B cell (primary cell): ENCODE data around the gene ANTKMT. TPM values are rescaled to one million over a fixed set of nuclear protein-coding genes. Genes with fewer than 3 reads are reported as not detected.
"Not testable (repeated sequence)": the region's sequence is repeated elsewhere in the genome, so short reads cannot be mapped to it uniquely, and the experiment has no call there.

ENCODE experiments used
- ATAC-seq: fragments of 200-7000 bp; cut with Tn5 transposase; one replicate; pipeline ENCODE4 v1.10.0; 2021; ENCODE audit warnings: low read depth, mild to moderate bottlenecking, moderate number of reproducible peaks, moderate library complexity
- CTCF ChIA-PET: fragments of 350-600 bp; sonication (Branson Sonifier 250); formaldehyde crosslinking; loops from one replicate; lab custom pipeline; 2021; ENCODE audit warnings: antibody characterized with exemption, inconsistent platforms; lab: Charles Lee
- POLR2A ChIA-PET: fragments of 350-600 bp; sonication (Branson Sonifier 250); formaldehyde crosslinking; loops from one replicate; lab custom pipeline; 2021; ENCODE audit warnings: antibody characterized with exemption; lab: Charles Lee
- DNase-seq: peaks from one replicate; pipeline ENCODE4 v3.0.0; 2013
- H2AFZ ChIP-seq: 2 replicates; pipeline ENCODE4 v1.6.1; 2012; ENCODE audit warnings: mild to moderate bottlenecking, low read depth, low read length; ENCODE audit not compliant: insufficient read depth, poor library complexity, severe bottlenecking
- H3K27ac ChIP-seq, 2 donors: 1 replicate in 1 of 2; 2 replicates in 1 of 2; pipeline ENCODE4 v1.5.1; 2012 to 2013; ENCODE audit warnings: low read length in 2 of 2, mild to moderate bottlenecking in 2 of 2, moderate library complexity in 1 of 2
- H3K27me3 ChIP-seq, 4 experiments: fragments of 200-600 bp in 1 of 4; sonication (generic) in 1 of 4; replicated peaks in 1 of 4; 1 replicate in 2 of 4; 2 replicates in 2 of 4; pipeline versions ENCODE4 v1.6.1 to v1.7.0; 2013 to 2016; ENCODE audit warnings: low read length in 3 of 4, mild to moderate bottlenecking in 2 of 4, mixed read lengths in 1 of 4, moderate library complexity in 1 of 4; ENCODE audit not compliant: insufficient read depth in 4 of 4, control insufficient read depth in 3 of 4; ENCODE audit errors: control extremely low read depth in 1 of 4
- H3K36me3 ChIP-seq, 2 experiments: replicated peaks in 1 of 2; 1 replicate in 1 of 2; 2 replicates in 1 of 2; pipeline versions ENCODE4 v1.6.1 to v1.7.1; 2013; ENCODE audit warnings: low read length in 1 of 2; ENCODE audit not compliant: insufficient read depth in 2 of 2, control insufficient read depth in 1 of 2; ENCODE audit errors: control extremely low read depth in 1 of 2, extremely low read depth in 1 of 2
- H3K4me1 ChIP-seq, 2 donors: fragments of 200-600 bp in 1 of 2; sonication (generic) in 1 of 2; 1 replicate in 1 of 2; 2 replicates in 1 of 2; pipeline versions ENCODE4 v1.5.1 to v1.6.1; 2013 to 2017; ENCODE audit warnings: low read length in 2 of 2; ENCODE audit not compliant: control insufficient read depth in 2 of 2, insufficient read depth in 2 of 2
- H3K4me2 ChIP-seq: replicated peaks from 2 replicates; pipeline ENCODE3; 2012; ENCODE audit warnings: mild to moderate bottlenecking, low read depth, low read length; ENCODE audit not compliant: poor library complexity, severe bottlenecking
- H3K4me3 ChIP-seq, 5 experiments: fragments of 200-600 bp in 1 of 5; sonication (generic) in 1 of 5; 1 replicate in 3 of 5; 2 replicates in 2 of 5; pipeline versions ENCODE4 v1.5.1 to v1.7.0; 2011 to 2016; ENCODE audit warnings: low read length in 4 of 5, mild to moderate bottlenecking in 4 of 5, low read depth in 2 of 5, control low read depth in 1 of 5, moderate library complexity in 1 of 5; ENCODE audit not compliant: insufficient read depth in 1 of 5; ENCODE audit errors: control extremely low read depth in 1 of 5, extremely low read depth in 1 of 5
- H3K79me2 ChIP-seq: fragments of 200-600 bp; sonication (generic); one replicate; pipeline ENCODE4 v1.6.0; 2016; ENCODE audit warnings: low read length; ENCODE audit not compliant: control insufficient read depth, insufficient read depth
- H3K9ac ChIP-seq: fragments of 200-600 bp; sonication (generic); 2 replicates; pipeline ENCODE4 v1.6.1; 2017; ENCODE audit warnings: mild to moderate bottlenecking, low read length, moderate library complexity
- H3K9me3 ChIP-seq, 3 donors: one replicate each; pipeline versions ENCODE4 v1.6.1 to v1.7.1; 2013; ENCODE audit warnings: low read length in 2 of 3; ENCODE audit not compliant: control insufficient read depth in 2 of 3, insufficient read depth in 1 of 3; ENCODE audit errors: control extremely low read depth in 1 of 3
- H4K20me1 ChIP-seq: 2 replicates; pipeline ENCODE4 v1.6.0; 2012; ENCODE audit warnings: mild to moderate bottlenecking, low read length; ENCODE audit not compliant: insufficient read depth, control insufficient read depth, poor library complexity, severe bottlenecking
- H3K27ac Mint-ChIP-seq: one replicate; pipeline ENCODE4 v1.8.0; 2021; ENCODE audit warnings: mixed read lengths
- H3K27me3 Mint-ChIP-seq: one replicate; pipeline ENCODE4 v1.8.0; 2021; ENCODE audit warnings: mixed read lengths
- H3K4me1 Mint-ChIP-seq: one replicate; pipeline ENCODE4 v1.8.0; 2021; ENCODE audit warnings: mixed read lengths
- H3K4me3 Mint-ChIP-seq: one replicate; pipeline ENCODE4 v1.8.0; 2021; ENCODE audit warnings: mixed read lengths
- H3K9me3 Mint-ChIP-seq: one replicate; pipeline ENCODE4 v1.8.0; 2022; ENCODE audit warnings: mixed read lengths; ENCODE audit not compliant: insufficient read depth
- CTCF ChIP-seq: fragments of 200-600 bp; IDR thresholded peaks from one replicate; pipeline ENCODE4 v1.8.0; 2022; ENCODE audit warnings: antibody characterized with exemption, mild to moderate bottlenecking
- EZH2 ChIP-seq: IDR thresholded peaks from 2 replicates; pipeline ENCODE4 v1.6.1; 2012; ENCODE audit warnings: borderline replicate concordance, low read depth, mild to moderate bottlenecking, moderate library complexity, low read length; ENCODE audit not compliant: insufficient read depth, poor library complexity, severe bottlenecking
- WGBS: methylation state at CpG from one replicate; pipeline ENCODE4 v1.1.5; 2013; ENCODE audit warnings: missing lambda C conversion rate; ENCODE audit not compliant: insufficient coverage; 5-methylcytosine and 5-hydroxymethylcytosine counted together
- intact Hi-C: fragments of 100-400 bp; cut with micrococcal nuclease; formaldehyde crosslinking; loops from one replicate; pipeline ENCODE4 v1.10.0; 2022
- polyA plus RNA-seq: library from polyadenylated mRNA; depleted of rRNA; stranded (reverse); fragments of >200 nt; gene quantifications from 2 replicates; pipeline ENCODE4 v1.2.3, GENCODE V29; 2012
- total RNA-seq, 2 donors: library from RNA; stranded (reverse); fragments of 120-200 nt in 1 of 2; gene quantifications; 1 replicate in 1 of 2; 2 replicates in 1 of 2; pipeline versions ENCODE4 v1.2.3 to v1.2.4, GENCODE V29; 2013 to 2022

ANTKMT gene
- total and polyA plus RNA-seq, 2 donors (not counting 1 experiment from before 2014, with no cell fraction given) = 41.0 to 54.1 TPM

GRCh38 chr16:689175-689897 lies 31.6 kb upstream of the ANTKMT start:
- H3K36me3 ChIP-seq = peaks cover 0 to 11% of the 10 kb centered on the region in 2 experiments
- peaks cover 0 to 20% (median 0%) of the 10 kb centered on the region in 3 donors for H3K9me3 ChIP-seq
- Mint-ChIP-seq H3K4me3 (peak overlapping the region; percentile 93), H3K9me3 (no peaks in the 10 kb centered on the region), H3K27me3 (peaks cover 5% of the 10 kb centered on the region), H3K27ac (peak overlapping the region; percentile 92), H3K4me1 (peaks cover 24% of the 10 kb centered on the region)
- ChIA-PET POLR2A (interaction anchor here (1.1 to 1.3 kb wide), 3 partner anchors 9 to 32 kb away, joined by 3 to 6 read pairs (median 4); partner anchors contain the start of genes ANTKMT and STUB1), CTCF (interaction anchor here (0.8 to 1.6 kb wide), 3 partner anchors 9 to 1315 kb away, joined by 3 to 7 read pairs (median 3); partner anchors contain the start of gene STUB1)
- peak overlapping the region; percentile 63 to 91 for H3K27ac ChIP-seq
- no peak for ATAC-seq
- no peak for DNase-seq
- H3K27me3 ChIP-seq = peaks cover 0 to 17% (median 4%) of the 10 kb centered on the region in 4 experiments
- peak overlapping the region; percentile 99 for H3K4me2 ChIP-seq
- peaks cover 4% of the 10 kb centered on the region for H4K20me1 ChIP-seq
- TF ChIP-seq EZH2 (no peak), CTCF (no peak)
- intact Hi-C loops = no loop called here
- peak overlapping the region; percentile 96 for H3K9ac ChIP-seq
- peak overlapping the region; percentile 53 to 80 (median 75) for H3K4me3 ChIP-seq
- H2AFZ ChIP-seq = peak overlapping the region; percentile 88
- H3K4me1 ChIP-seq = peaks cover 26 to 31% of the 10 kb centered on the region in 2 donors
- WGBS = 87% methylated on average over 26 of the region's 26 CpGs
- H3K79me2 ChIP-seq = peaks cover 22% of the 10 kb centered on the region

- H3K4me2 ChIP-seq, H3K9ac ChIP-seq, H2AFZ ChIP-seq, POLR2A ChIA-PET, H3K27ac ChIP-seq, H3K9me3 Mint-ChIP-seq, CTCF ChIA-PET, ATAC-seq, H3K4me3 ChIP-seq, H4K20me1 ChIP-seq, DNase-seq, H3K36me3 ChIP-seq, intact Hi-C loops: not testable (repeated sequence)
- peaks cover 0 to 34% (median 12%) of the 10 kb centered on the region in 4 experiments for H3K27me3 ChIP-seq
- Mint-ChIP-seq H3K27ac (peak overlapping the region; percentile 85), H3K4me3 (peak overlapping the region; percentile 76), H3K27me3 (peaks cover 12% of the 10 kb centered on the region), H3K4me1 (peaks cover 29% of the 10 kb centered on the region)
- WGBS = 91% methylated on average over 14 of the region's 16 CpGs
- peaks cover 18% of the 10 kb centered on the region for H3K79me2 ChIP-seq
- peaks cover 0 to 28% (median 0%) of the 10 kb centered on the region in 3 donors for H3K9me3 ChIP-seq
- H3K4me1 ChIP-seq = peaks cover 36 to 40% of the 10 kb centered on the region in 2 donors
Measured at GRCh38 chr16:691242-691641, 29.7 kb upstream of the ANTKMT start.
